ENCODE data around the gene SIGLEC10. TPM values are rescaled to one million over a fixed set of nuclear protein-coding genes. Genes with fewer than 3 reads are reported as not detected.
A peak's percentile ranks its signal among the peaks of the same experiment; 100 is the strongest.
"Not testable (repeated sequence)": the region's sequence is repeated elsewhere in the genome, so short reads cannot be mapped to it uniquely, and the experiment has no call there.

Gene SIGLEC10
- total RNA-seq, 3 donors from 2014 or later (not counting 1 experiment from before 2014, with no cell fraction given): 1.7 to 28.9 (median 6.6) TPM

- no peaks in the 10 kb centered on the region for H3K36me3 Mint-ChIP-seq
- peak overlapping the region in 1 of 2 donors; percentile 38 for H3K27ac Mint-ChIP-seq
- ATAC-seq (no peak), DNase-seq (no peak)
- Histone ChIP-seq H3K27me3 (ENCODE audit: control insufficient read depth, insufficient read depth, low read length) (peaks cover 5% of the 10 kb centered on the region), H3K27ac (ENCODE audit: low read length) (no peak overlapping the region), H3K9me3 (ENCODE audit: control insufficient read depth, insufficient read depth, low read length) (no peaks in the 10 kb centered on the region), H3K4me1 (ENCODE audit: control insufficient read depth, insufficient read depth, low read length) (peaks cover 40% of the 10 kb centered on the region), H3K36me3 (ENCODE audit: control insufficient read depth, insufficient read depth, low read length) (no peaks in the 10 kb centered on the region), H3K4me3 (ENCODE audit: low read length) (no peak overlapping the region)
- no peak for TF ChIP-seq CTCF (IDR thresholded peaks at IDR 0.05)
- 1% methylated on average over 37 of the region's 39 CpGs for WGBS (ENCODE audit: insufficient coverage)
- H3K4me3 Mint-ChIP-seq: peak overlapping the region; percentile 74
- peaks cover 17 to 23% of the 10 kb centered on the region in 2 donors for H3K4me1 Mint-ChIP-seq
- no peaks in the 10 kb centered on the region for H3K9me3 Mint-ChIP-seq
- intact Hi-C loops (cut with micrococcal nuclease): loop anchor here (1.0 to 5.0 kb wide), 5 partner anchors 17 to 236 kb away; no protein-coding TSS in a partner anchor
- peaks cover 11 to 17% of the 10 kb centered on the region in 2 donors for H3K27me3 Mint-ChIP-seq (ENCODE audit: low read depth in 2 of 2)
Observed at GRCh38 chr19:51421229-51422052, 4.0 kb upstream of the SIGLEC10 start.

- ATAC-seq; H3K27ac ChIP-seq (ENCODE audit: low read length); H3K4me3 Mint-ChIP-seq; H3K27me3 ChIP-seq (ENCODE audit: control insufficient read depth, insufficient read depth, low read length); H3K27ac Mint-ChIP-seq; H3K9me3 ChIP-seq (ENCODE audit: control insufficient read depth, insufficient read depth, low read length); H3K36me3 ChIP-seq (ENCODE audit: control insufficient read depth, insufficient read depth, low read length); DNase-seq; H3K9me3 Mint-ChIP-seq; H3K36me3 Mint-ChIP-seq; H3K4me3 ChIP-seq (ENCODE audit: low read length): not testable (repeated sequence)
- Mint-ChIP-seq H3K4me1 (peaks cover 17 to 23% of the 10 kb centered on the region in 2 donors), H3K27me3 (ENCODE audit: low read depth in 2 of 2) (peaks cover 11 to 17% of the 10 kb centered on the region in 2 donors)
- peaks cover 47% of the 10 kb centered on the region for H3K4me1 ChIP-seq (ENCODE audit: control insufficient read depth, insufficient read depth, low read length)
- intact Hi-C loops (cut with micrococcal nuclease): loop anchor here (5.0 kb wide), 2 partner anchors 52 to 237 kb away; no protein-coding TSS in a partner anchor
- WGBS (ENCODE audit: insufficient coverage): 86% methylated on average over 11 of the region's 11 CpGs
Observed at GRCh38 chr19:51420511-51420910, 3.1 kb upstream of the SIGLEC10 start.

GRCh38 chr19:51418707-51419106 lies 1.3 kb upstream of the SIGLEC10 start:
- H3K36me3 Mint-ChIP-seq: no peaks in the 10 kb centered on the region
- no peak for ATAC-seq
- H3K27ac Mint-ChIP-seq: no peak overlapping the region
- 80% methylated on average over 1 of the region's 2 CpGs for WGBS (ENCODE audit: insufficient coverage)
- DNase-seq: no peak
- no peak for TF ChIP-seq CTCF (IDR thresholded peaks at IDR 0.05)
- H3K36me3 ChIP-seq (ENCODE audit: control insufficient read depth, insufficient read depth, low read length): no peaks in the 10 kb centered on the region
- H3K4me3 ChIP-seq (ENCODE audit: low read length): no peak overlapping the region
- H3K4me1 Mint-ChIP-seq: peaks cover 17 to 28% of the 10 kb centered on the region in 2 donors
- H3K9me3 Mint-ChIP-seq: no peaks in the 10 kb centered on the region
- H3K9me3 ChIP-seq (ENCODE audit: control insufficient read depth, insufficient read depth, low read length): no peaks in the 10 kb centered on the region
- H3K27me3 ChIP-seq (ENCODE audit: control insufficient read depth, insufficient read depth, low read length): peaks cover 5% of the 10 kb centered on the region
- H3K4me3 Mint-ChIP-seq: no peak overlapping the region
- no peak overlapping the region for H3K27ac ChIP-seq (ENCODE audit: low read length)
- intact Hi-C loops (cut with micrococcal nuclease): no loop called here
- peaks cover 8 to 17% of the 10 kb centered on the region in 2 donors for H3K27me3 Mint-ChIP-seq (ENCODE audit: low read depth in 2 of 2)
- peaks cover 47% of the 10 kb centered on the region for H3K4me1 ChIP-seq (ENCODE audit: control insufficient read depth, insufficient read depth, low read length)

GRCh38 chr19:51417810-51418157 lies 342 bp upstream of the SIGLEC10 start:
- no peak for TF ChIP-seq CTCF (IDR thresholded peaks at IDR 0.05)
- H3K9me3 ChIP-seq (ENCODE audit: control insufficient read depth, insufficient read depth, low read length): no peaks in the 10 kb centered on the region
- Mint-ChIP-seq H3K4me3 (no peak overlapping the region), H3K4me1 (peaks cover 17 to 28% of the 10 kb centered on the region in 2 donors), H3K36me3 (no peaks in the 10 kb centered on the region), H3K27ac (peak overlapping the region in 1 of 2 donors; percentile 77), H3K27me3 (ENCODE audit: low read depth in 2 of 2) (peaks cover 4 to 11% of the 10 kb centered on the region in 2 donors), H3K9me3 (no peaks in the 10 kb centered on the region)
- H3K27ac ChIP-seq (ENCODE audit: low read length): peak overlapping the region; percentile 69
- H3K4me1 ChIP-seq (ENCODE audit: control insufficient read depth, insufficient read depth, low read length): peaks cover 47% of the 10 kb centered on the region
- ATAC-seq: peak in 1 of 3 donors; percentile 48
- intact Hi-C loops (cut with micrococcal nuclease): no loop called here
- 17% methylated on average over 2 of the region's 3 CpGs for WGBS (ENCODE audit: insufficient coverage)
- H3K4me3 ChIP-seq (ENCODE audit: low read length): no peak overlapping the region
- H3K27me3 ChIP-seq (ENCODE audit: control insufficient read depth, insufficient read depth, low read length): peaks cover 5% of the 10 kb centered on the region
- H3K36me3 ChIP-seq (ENCODE audit: control insufficient read depth, insufficient read depth, low read length): peaks cover 2% of the 10 kb centered on the region
- DNase-seq: no peak

GRCh38 chr19:51416422-51416821 lies 1.0 kb downstream of the SIGLEC10 start:
- H3K36me3 Mint-ChIP-seq; H3K27ac ChIP-seq (ENCODE audit: low read length); DNase-seq; H3K4me3 ChIP-seq (ENCODE audit: low read length); ATAC-seq; H3K4me3 Mint-ChIP-seq; H3K9me3 Mint-ChIP-seq; H3K36me3 ChIP-seq (ENCODE audit: control insufficient read depth, insufficient read depth, low read length); H3K27me3 ChIP-seq (ENCODE audit: control insufficient read depth, insufficient read depth, low read length); H3K27me3 Mint-ChIP-seq (ENCODE audit: low read depth in 2 of 2); intact Hi-C loops (cut with micrococcal nuclease); H3K9me3 ChIP-seq (ENCODE audit: control insufficient read depth, insufficient read depth, low read length); H3K27ac Mint-ChIP-seq: not testable (repeated sequence)
- peaks cover 39% of the 10 kb centered on the region for H3K4me1 ChIP-seq (ENCODE audit: control insufficient read depth, insufficient read depth, low read length)
- peaks cover 17 to 27% of the 10 kb centered on the region in 2 donors for H3K4me1 Mint-ChIP-seq
- 83% methylated on average over 12 of the region's 15 CpGs for WGBS (ENCODE audit: insufficient coverage)
